HG03095 (cell line): ENCODE measurements around the gene TMEM18.
"Not testable (repeated sequence)": the region's sequence is repeated elsewhere in the genome, so short reads cannot be mapped to it uniquely, and the experiment has no call there.

Source experiments
- ATAC-seq: cut with Tn5 transposase; IDR thresholded peaks from one replicate; pipeline ENCODE4 v1.9.1; 2021; ENCODE audit warnings: moderate library complexity; ENCODE audit not compliant: unreplicated experiment

Gene TMEM18

DNA sequence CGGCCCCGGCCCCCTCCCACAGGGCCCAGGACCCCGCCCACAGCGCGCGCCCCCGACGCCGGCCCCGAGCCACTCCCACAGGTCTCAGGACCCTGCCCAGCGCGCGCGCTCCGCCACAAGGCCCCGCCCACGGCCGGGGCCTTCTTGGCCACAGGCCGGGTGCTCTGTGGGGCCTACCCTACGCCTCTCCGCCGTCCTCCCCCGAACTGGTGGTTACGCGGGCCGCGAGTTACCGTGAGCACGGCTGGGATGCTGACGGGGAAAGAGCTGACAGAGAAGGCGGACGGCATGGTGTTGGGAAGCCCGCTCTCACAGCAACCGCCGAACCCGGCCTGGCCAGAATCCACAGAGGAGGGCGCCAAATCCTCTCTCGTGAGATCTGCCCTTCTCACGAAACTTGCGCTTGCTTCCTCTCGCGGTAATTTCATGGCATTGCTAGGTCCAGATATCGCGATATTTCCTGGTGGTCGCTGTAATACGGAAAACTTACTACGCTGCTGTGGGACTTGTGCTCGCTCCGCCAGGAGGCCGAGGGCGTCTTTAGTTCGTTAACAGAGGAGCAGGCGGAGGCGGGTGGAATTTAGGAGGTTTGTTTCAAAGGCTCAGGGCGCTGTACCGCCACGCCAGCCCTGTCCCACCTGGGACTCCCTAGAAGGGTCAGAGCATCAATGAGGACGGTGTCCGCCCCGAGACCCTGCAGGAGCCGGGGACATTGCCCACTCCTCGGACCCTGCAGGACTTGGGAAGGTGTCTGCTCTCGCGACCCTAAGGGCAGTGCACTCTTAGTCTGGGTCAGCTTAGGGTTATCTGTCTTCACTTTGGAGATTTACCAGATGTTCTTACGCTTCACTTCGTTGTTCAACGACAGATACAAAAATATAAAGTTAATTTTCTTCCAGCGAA, at the start of gene TMEM18:
TMEM18 (minus strand) TSS at position 351 of the 903 bp plus-strand sequence; CDS start at position 290, 61 bp downstream.
- ATAC-seq = peak; percentile 50

GRCh38 chr2:726169-726568, 49.0 kb upstream of the TMEM18 start:
- peak; percentile 75 for ATAC-seq

- no peak for ATAC-seq
Measured at GRCh38 chr2:725468-725867, 48.3 kb upstream of the TMEM18 start.

- no peak for ATAC-seq
Measured at GRCh38 chr2:723761-724160, 46.6 kb upstream of the TMEM18 start.

DNA sequence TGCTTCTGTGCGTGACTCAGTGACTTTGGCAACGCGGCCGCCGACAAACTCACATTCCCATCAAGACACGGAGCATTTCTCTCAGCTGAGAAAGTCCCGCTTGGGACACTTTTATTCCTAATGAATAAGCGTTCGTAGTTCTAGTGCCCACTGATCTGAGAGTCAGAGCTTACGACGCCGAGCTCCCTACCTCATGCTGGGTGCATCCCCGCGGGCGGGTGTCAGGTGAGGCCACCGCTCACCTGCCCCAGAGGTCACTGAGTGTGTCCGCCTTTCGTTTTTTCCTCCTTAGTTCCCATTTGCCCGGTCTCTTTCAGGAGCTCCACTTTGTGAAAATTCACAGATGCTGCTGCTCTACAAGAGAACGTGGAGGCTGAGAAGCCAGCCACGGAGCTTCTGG, 43.6 kb upstream of the TMEM18 start:
- no peak for ATAC-seq

- ATAC-seq = no peak
Measured at GRCh38 chr2:719734-720133, 42.5 kb upstream of the TMEM18 start.

- ATAC-seq = no peak
Measured at GRCh38 chr2:719191-719590, 42.0 kb upstream of the TMEM18 start.

DNA sequence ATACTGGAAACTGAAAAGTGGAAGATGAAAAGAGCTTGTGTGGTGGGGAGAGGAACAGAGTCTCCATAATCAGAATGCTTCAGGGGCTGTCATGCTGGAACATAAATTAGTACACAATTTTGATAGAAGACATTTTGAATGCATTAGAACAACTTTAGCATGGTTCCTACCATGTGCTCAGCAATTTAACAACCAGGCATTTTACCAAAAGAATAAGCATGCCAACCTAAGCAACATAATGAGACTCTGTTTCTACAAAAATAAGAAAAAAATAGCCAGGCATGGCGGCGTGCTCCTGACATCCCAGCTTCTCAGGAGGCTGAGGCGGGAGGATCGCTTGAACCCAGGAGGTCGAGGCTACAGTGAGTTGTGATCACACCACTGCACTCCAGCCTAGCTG, 40.5 kb upstream of the TMEM18 start:
- no peak for ATAC-seq

GRCh38 chr2:715854-716560, 38.8 kb upstream of the TMEM18 start:
- no peak for ATAC-seq

DNA sequence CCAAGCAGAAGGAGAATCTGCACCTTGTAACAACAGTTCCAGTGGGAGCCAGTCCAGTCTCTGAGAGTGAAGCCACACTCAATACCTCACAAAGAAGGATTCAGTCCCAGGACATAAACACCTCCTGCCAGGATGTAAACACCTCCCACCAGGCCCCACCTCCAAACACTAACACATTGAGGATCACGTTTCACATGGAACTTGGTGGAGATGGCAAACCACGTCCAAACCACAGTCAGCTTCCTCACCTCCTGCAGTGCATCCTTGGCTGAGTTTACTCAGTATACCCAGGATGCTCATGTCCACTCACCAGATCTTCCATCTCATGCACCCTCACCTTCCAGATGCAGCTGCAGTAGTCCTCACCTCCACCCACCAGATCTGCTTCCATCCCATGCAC, 37.8 kb upstream of the TMEM18 start:
- ATAC-seq = no peak

DNA sequence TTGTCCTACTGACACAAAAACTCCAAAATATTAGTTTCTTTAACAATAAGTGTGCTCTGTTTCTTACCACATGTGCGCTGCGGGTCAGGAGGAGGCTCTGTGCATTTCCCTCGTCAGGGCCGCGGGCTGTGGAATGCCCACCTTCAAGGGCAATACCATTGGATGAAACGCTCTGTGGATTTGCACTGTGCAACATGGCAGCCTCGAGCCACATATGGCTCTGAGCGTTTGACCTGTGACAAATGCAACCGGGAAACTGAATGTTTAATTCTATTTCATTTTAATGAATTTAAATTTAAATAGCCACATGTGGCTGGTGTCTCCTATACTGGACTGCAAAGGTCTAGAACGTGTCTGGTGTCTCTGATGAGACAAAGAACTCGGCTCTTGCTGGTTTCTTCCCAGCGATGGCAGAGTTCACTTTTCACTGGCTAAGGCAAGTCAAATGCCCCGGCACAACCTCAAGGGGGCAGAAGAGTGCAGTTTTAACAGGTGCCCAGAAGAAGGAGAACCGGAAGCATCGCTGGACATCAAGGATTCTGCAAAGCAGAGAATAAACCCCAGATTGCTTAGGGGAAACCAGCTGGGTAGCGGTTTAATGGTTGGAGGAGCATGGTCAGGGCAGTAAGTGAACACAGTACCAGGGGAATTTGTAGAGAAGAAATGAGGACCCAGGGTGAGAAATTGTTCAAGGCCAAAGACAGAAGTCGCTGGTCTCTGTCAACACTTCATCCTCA, 37.0 kb upstream of the TMEM18 start:
- peak; percentile 92 for ATAC-seq

- no peak for ATAC-seq
Measured at GRCh38 chr2:710867-711665, 33.9 kb upstream of the TMEM18 start.

DNA sequence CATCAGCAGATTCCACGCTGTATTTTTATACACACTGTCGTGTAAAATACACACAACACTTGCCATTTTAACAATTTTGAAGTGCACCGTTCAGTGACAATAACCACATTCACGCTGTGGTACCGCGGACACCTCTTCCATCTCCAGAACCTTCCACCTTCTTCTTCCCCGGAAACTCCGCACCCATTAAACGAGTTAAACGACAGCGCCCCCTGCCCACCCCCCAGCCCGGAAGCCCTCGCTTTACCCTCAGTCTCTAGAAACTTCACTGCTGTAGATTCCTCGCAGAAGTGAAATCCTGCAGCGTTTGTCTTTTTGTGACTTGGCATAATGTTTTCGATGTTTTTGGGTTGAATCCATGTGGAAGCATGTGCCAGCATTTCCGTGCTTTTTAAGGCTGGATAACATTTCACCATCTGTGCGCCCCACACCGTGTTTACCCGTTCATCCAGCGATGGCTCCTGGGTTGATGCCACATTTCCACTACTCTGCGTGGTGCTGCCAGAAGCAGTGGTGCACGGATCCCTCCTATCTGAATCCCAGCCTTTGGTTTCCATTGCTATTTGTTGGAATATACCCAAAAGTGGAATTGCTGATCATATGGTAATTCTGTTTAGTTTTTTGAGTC, 32.0 kb upstream of the TMEM18 start:
- no peak for ATAC-seq

- ATAC-seq = no peak
Measured at GRCh38 chr2:708667-709066, 31.5 kb upstream of the TMEM18 start.

DNA sequence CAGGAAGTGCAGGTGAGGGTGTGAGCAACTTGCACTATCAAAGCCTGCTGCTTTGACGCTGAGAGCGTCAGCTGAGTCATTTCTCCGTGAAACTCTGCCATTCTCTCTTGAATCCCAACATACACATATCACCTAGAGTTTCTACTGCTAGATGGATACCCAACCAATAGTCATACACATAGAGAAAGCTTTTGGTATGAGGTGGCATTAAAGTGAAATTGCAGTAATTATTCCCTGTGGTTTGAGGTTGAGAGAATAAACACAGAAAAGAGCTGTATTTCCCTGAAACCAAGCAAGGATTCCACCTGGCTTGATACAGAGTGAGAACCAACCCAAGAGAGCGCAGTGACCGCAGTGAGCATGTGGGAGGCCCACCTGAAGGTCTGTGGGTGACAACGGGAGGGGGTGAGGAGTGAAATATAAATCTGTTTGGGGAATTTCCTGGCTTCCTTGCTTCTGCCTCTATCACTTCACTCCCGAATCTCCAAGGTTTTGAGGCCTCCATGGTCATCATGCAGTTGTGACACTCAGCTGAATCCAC, 28.8 kb upstream of the TMEM18 start:
- ATAC-seq = peak; percentile 90

DNA sequence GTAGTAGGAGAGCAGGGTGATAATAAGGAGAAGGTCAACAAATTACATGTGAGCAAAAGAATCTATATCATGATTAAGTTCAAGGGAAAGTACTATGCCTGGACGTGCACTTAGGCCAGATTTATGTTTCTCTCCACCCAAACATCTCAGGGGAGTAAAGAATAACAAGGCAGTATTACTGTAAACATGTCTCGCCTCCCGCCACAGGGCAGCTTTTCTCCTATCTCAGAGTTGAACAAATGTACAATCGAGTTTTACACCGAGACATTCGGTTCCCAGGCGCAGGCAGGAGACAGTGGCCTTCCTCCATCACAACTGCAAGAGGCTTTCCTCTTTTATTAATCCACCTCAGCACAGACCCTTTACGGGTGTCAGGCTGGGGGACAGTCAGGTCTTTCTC, 25.6 kb upstream of the TMEM18 start:
- not testable (repeated sequence) for ATAC-seq

DNA sequence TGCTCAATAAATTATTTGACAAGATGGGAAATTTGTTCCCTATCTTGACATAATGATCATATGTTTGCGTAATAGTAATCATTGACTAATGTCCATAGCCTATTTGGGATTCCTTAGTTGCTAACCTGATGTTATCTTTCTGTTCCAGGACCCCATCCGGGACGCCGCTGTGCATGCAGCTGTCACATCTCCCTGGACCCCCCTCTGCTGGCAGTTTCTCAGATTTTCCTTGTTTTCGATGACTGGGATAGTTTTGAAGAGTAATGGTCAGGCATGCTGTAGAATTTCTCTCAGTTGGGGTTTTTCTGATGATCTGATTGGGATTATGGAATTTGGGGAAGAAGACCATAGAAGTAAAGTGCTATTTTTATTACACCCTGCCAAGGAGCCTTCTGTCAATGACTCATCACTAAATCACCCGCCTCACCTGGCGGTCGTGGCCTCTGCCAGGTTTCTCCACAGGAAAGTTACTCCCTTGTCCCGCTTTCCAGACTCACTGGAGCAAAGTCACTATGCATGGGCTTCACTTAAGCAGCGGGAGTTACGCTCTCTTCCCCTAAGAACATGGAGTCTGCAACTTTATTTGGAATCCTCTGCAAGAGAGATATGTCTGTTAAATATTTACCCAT, 19.9 kb upstream of the TMEM18 start:
- no peak for ATAC-seq

DNA sequence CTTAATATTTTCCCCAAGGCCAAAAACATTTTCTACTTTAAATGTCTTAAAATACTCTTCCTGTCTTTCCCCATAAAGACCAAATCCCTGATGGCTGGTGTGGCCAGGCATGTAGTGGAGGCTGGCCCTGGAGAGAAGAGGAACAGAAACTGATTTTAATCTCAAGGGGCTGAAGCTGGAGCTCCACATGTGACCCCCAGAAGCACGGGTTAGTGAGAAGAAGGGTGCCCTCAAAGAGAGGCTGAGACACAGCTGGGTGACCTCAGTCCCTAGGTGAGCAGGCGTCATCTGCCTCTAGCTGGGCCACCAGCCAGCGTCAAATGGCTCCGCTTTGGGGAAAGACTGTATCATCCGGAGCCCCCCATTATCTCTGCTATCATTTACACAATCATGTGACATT, 19.3 kb upstream of the TMEM18 start:
- peak; percentile 98 for ATAC-seq

DNA sequence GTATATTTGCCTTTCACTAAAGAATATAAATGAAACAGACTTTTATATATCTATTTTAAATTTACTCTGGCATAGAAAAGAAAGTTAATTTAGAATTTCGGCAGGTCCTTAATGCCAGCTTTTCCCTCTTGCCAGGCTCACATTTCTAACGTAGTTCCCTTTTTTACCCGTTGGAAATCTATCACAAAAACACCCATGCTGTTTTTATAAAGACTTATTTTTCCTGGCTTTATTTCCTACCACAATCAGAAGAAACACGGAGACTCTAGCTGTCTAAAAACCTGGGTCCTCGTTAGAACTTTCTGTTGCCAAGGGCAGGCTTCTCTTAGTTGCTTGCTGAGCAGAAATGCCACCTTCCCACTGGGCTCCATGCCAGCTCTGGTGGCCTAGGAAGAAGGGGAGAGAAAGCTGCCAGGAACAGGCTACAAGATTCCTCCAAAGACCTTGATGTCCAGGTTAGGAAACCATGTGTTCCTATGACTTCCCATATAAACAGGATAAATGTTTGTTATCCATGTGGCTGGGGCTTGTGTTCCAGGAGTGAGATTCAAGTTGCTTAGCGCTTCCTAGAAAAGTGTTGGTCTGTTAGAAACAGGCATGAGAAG, 17.8 kb upstream of the TMEM18 start:
- no peak for ATAC-seq
